GM18858 (cell line): ENCODE results near the gene EIF4H.
"Not testable (repeated sequence)": the region's sequence is repeated elsewhere in the genome, so short reads cannot be mapped to it uniquely, and the experiment has no call there.

Experiments
- ATAC-seq: cut with Tn5 transposase; IDR thresholded peaks from one replicate; pipeline ENCODE4 v1.9.1; 2021; ENCODE audit not compliant: unreplicated experiment

Gene EIF4H

GRCh38 chr7:74173866-74174605, at the start of gene EIF4H:
EIF4H (plus strand) TSS chr7:74174356; CDS start chr7:74174384, 28 bp downstream.
- ATAC-seq = peak; percentile 70

GRCh38 chr7:74126220-74126880, 47.8 kb upstream of the EIF4H start:
- ATAC-seq = no peak

GRCh38 chr7:74129887-74130286, 44.3 kb upstream of the EIF4H start:
- no peak for ATAC-seq

GRCh38 chr7:74130518-74130917, 43.6 kb upstream of the EIF4H start:
- ATAC-seq = no peak

- no peak for ATAC-seq
Observed at GRCh38 chr7:74134117-74134620, 40.0 kb upstream of the EIF4H start.

GRCh38 chr7:74138334-74138867, 35.8 kb upstream of the EIF4H start:
- ATAC-seq = no peak

- ATAC-seq = no peak
Observed at GRCh38 chr7:74138945-74139843, 35.0 kb upstream of the EIF4H start.

GRCh38 chr7:74141705-74142104, 32.5 kb upstream of the EIF4H start:
- ATAC-seq = no peak

- ATAC-seq = no peak
Observed at GRCh38 chr7:74143383-74143782, 30.8 kb upstream of the EIF4H start.

- ATAC-seq = no peak
Observed at GRCh38 chr7:74148491-74148890, 25.7 kb upstream of the EIF4H start.

- no peak for ATAC-seq
Observed at GRCh38 chr7:74149071-74149470, 25.1 kb upstream of the EIF4H start.

- ATAC-seq = no peak
Observed at GRCh38 chr7:74149603-74150002, 24.6 kb upstream of the EIF4H start.

GRCh38 chr7:74153736-74154135, 20.4 kb upstream of the EIF4H start:
- ATAC-seq = no peak

GRCh38 chr7:74155810-74156395, 18.3 kb upstream of the EIF4H start:
- ATAC-seq = no peak

- no peak for ATAC-seq
Observed at GRCh38 chr7:74157605-74158004, 16.6 kb upstream of the EIF4H start.

- ATAC-seq = no peak
Observed at GRCh38 chr7:74164985-74165456, 9.1 kb upstream of the EIF4H start.

GRCh38 chr7:74165867-74166593, 8.1 kb upstream of the EIF4H start:
- no peak for ATAC-seq

GRCh38 chr7:74167324-74167723, 6.8 kb upstream of the EIF4H start:
- not testable (repeated sequence) for ATAC-seq

GRCh38 chr7:74173074-74173473, 1.1 kb upstream of the EIF4H start:
- no peak for ATAC-seq

GRCh38 chr7:74173491-74173865, 678 bp upstream of the EIF4H start:
- no peak for ATAC-seq
